ENCODE measurements around the gene RNF125.
"Not testable (repeated sequence)": the region's sequence is repeated elsewhere in the genome, so short reads cannot be mapped to it uniquely, and the experiment has no call there.

RNF125 gene

GRCh38 chr18:32018331-32019250 is at the start of gene RNF125:
RNF125 (plus strand) TSS chr18:32018825; CDS start chr18:32018864, 39 bp downstream.
- peak; percentile 84 for DNase-seq

DNA sequence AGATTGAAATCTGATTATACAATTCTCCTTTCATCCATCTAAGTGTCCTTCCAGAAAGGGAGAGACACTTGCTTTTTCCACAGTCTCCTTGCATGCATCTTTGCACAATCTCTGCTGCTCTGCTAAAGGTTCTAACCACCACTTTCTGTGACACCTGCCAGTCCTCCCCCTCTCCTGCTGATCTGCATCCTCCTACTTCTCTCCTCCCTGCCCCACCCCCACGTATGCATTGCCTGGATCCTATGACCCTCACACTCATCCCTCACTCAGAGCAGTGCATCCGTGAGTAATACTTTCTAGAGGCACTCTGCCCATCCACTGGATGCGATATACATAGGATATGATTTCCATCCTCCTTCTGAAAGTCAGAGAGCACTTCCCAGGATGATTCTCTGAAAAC is 48.0 kb upstream of the RNF125 start:
- no peak for DNase-seq

DNA sequence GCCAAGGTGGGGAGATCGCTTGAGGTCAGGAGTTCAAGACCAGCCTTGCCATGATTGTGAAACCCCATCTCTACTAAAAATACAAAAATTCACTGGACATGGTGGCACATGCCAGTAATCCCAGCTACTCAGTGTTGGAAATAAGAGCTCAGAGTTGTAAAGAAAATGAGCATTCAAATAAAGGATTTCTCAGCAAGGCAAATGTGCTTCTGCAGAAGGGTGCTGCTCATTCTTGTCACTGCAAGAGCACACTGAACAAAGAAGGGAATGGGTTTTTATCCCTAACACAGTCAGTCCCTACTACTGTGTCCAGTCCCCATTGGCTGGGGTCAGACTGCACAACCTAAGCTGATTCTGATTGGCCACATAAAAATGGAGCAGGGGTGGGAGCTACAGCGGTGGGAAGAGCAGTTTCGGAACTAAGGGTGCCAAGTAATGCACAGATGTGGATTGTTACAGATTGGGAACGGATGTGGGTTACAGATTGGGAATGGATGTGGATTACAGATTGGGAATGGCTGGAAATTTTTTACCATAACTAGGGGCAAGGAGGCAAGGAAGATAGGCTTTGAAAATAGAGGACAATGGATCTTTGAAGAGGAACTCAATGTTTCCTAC is 44.6 kb upstream of the RNF125 start:
- no peak for DNase-seq

DNA sequence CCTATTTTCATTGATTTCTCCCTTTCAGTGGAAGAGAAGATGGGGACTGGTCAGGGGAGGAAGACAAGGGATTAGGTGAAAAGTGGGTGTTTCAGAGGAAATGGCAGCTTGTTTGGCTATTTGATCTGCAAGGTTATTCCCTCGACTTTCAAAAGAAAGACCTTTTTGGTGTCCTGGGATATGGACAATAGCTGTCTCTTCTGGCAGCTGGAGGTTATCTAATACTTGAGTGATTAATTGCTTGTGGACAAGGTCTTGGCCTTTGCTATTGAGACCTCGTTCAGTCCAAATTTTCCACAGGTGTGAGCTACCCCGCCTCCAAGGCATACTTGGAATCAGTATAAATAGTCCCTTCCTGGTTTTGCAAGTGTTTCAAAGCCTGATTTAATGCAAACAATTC is 42.4 kb upstream of the RNF125 start:
- DNase-seq, result no peak

GRCh38 chr18:31977270-31977872 is 41.3 kb upstream of the RNF125 start:
- no peak for DNase-seq

DNA sequence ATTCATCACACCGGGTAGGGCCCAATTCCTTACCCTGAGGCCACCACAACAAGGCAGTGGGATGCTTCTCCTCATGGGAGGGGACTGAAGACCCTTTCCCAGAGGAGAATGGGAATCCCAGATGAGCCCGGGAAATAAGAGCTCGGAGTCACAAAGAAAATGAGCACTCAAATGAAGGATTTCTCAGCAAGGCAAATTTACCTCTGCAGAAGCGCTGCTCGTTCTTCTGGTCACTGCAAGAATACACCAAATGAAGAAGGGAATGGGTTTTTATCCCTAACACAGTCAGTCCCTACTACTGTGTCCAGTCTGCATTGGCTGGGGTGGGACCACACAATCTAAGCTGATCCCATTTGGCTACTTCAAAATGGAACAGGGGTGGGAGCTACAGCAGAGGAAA is 40.0 kb upstream of the RNF125 start:
- no peak for DNase-seq

GRCh38 chr18:31979714-31980113 is 38.9 kb upstream of the RNF125 start:
- DNase-seq, result no peak

DNA sequence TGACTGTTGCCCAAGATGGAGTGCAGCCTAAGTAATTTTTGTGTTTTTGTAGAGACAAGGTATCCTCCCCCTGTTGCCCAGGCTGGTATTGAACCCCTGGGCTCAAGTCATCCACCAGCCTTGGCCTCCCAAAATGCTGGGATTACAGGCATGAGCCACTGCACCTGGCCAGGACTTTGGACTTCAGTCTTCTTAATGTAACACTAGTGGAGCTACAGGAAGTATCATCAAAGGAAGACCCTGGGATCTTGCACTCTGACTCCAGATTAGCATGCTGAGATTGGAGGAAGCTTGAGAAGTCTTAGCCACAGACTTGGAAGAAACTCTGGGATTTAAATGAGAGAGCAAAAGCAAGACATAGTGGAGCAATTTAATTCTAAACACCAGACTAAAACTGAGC is 37.8 kb upstream of the RNF125 start:
- DNase-seq, result no peak

DNA sequence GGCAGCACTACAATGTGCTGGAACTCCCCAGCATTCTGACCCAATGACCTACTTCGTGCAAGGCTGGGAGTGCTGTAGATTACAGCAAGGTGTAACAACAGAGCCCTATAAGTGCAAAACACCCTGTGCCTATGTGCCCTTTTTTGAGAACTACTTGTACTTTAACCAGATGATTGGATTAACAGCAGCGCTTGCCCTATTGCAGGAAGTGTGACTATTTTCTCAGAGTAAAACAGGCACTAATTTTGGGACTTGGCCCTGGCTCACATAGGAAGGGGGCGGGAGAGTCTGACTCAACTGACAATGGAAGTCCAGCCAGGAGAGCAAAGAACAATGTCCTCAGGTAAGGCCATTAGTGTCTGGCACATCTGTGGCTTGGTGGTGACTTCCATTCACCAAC is 35.6 kb upstream of the RNF125 start:
- no peak for DNase-seq

- DNase-seq, result no peak
These were observed 34.6 kb upstream of the RNF125 start for GRCh38 chr18:31983976-31984375.

DNA sequence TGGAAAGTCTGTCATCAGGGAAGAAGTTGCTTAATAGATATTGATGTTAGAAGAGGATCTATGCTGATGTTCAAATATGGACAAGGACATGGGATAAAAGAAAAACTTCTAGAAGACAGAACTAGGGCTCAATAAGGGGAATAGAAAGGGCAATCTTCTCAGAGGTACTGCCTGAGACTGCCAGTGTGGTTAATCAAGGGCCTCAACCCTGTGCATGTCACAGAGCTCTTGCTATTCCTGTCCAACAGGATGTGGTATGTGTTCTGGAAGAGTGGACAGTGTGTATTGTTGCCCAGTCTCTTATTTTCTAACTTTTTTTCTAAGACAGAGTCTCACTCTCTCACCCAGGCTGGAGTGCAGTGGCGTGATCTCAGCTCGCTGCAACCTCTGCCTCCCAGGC is 27.8 kb upstream of the RNF125 start:
- no peak for DNase-seq

DNA sequence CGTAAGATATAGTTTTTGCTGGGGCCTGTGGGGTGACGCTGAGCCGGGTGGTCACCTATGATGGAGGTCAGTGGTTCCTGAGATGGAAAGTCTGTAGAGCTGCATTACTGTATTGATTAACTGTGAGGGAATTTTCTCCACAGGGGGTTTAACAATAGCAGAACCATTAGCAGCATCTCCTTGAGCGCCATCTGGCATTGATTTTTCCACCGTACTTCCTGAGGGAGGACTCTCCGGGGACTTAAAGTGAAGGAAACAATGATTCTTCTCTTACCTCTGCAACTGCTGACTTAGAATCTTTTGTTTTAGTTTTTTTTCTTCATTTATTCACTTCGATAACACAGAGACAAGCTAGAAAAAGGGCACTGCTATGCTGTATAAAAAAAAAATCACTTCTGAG is 22.6 kb upstream of the RNF125 start:
- no peak for DNase-seq

GRCh38 chr18:31998880-31999412 is 19.7 kb upstream of the RNF125 start:
- DNase-seq, result no peak

GRCh38 chr18:32001141-32001540 is 17.5 kb upstream of the RNF125 start:
- not testable (repeated sequence) for DNase-seq

DNA sequence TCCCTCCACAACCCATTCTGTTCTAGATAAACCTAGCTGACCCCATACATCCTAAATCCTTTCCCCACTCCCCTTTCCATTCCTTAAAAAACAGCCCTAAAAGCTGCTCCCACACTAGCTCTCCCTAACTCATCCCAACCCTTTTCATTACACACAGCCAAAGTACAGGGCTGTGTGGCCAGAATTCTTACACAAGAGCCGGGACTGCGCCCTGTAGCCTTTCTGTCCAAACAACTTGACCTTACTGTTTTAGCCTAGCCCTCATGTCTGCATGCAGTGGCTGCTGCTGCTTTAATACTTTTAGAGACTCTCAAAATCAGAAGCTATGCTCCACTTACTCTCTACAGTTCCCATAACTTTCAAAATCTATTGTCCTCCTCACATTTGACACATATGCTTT is 14.8 kb upstream of the RNF125 start:
- DNase-seq, result not testable (repeated sequence)

DNA sequence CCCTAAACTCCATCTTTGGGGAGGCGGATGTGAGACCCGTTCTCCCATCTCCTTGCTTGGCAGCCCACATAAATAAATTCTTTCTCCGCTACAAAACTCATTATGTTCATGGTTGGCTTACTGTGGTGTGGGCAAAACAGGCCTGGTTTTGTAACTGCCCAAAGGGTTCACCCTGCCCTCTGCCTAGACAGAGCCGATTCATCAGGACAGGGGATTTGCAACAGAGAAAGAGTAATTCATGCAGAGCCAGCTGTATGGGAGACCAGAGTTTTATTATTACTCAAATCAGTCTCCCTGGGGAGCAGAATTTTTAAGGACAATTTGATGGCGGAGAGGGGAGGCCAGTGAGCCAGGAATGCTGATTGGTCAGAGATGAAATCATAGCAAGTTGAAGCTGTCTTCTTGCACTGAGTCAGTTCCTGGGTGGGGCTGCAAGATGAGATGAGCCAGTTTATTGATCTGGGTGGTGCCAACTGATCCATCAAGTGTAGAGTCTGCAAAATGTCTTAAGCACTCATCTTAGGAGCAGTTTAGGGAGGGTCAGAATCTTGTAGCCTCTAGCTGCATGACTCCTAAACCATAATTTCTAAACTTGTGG is 8.4 kb upstream of the RNF125 start:
- no peak for DNase-seq

- no peak for DNase-seq
These were observed 7.4 kb upstream of the RNF125 start for GRCh38 chr18:32011193-32011592.

- DNase-seq, result peak; percentile 48
These were observed 775 bp downstream of the RNF125 start for GRCh38 chr18:32019251-32019948.

GRCh38 chr18:32019949-32020625 is 1.5 kb downstream of the RNF125 start:
- DNase-seq, result peak; percentile 38

DNA sequence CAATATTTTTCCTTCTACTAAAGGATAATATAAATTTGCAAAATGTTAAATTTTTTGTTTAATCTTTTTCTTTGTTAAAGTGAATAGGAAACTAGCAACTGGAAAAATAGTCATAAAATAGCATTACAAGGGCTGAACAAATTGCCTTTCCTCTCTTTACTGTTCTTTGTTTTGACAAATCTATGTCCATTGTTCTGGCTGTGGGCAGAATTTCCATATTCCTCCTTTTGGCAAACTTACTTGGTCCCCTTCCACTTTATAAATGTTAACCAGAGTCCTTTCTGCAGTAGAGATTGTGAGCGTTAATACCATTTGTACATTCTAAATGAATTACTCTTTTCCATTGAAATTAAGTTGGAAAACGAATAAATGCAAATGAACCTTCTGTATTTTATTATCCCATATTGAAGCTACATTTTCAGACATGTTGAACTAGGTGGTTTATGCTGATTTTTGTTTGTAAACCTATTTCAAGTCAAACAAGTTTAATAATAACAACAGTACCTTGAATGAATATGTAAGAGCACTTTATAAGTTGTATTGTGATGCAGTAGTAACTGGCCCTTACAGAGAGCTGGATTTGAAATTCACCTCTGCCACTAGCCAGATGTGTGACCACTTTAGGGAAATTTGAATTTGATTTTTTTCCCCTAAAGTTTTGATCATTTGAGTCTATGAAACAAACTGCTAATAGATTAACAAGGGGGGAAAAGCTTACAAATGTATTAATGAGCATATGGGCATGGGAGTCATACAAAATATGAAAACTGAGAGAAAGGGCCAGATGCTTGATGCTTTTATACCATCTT is 3.3 kb downstream of the RNF125 start:
- no peak for DNase-seq

- DNase-seq, result no peak
These were observed 7.1 kb downstream of the RNF125 start for GRCh38 chr18:32025744-32026143.
